Activated T-cell treated with anti-CD3 and anti-CD28 coated beads, Interleukin-2, amount 50 U/mL, for 4 hours (primary cell): ENCODE measurements around the gene RANBP2. TPM values are rescaled to one million over a fixed set of nuclear protein-coding genes. Genes with fewer than 3 reads are reported as not detected.
"Not testable (repeated sequence)": the region's sequence is repeated elsewhere in the genome, so short reads cannot be mapped to it uniquely, and the experiment has no call there.

Experiments used
- ATAC-seq, 2 donors: fragments of 200-7000 bp; cut with Tn5 transposase; one replicate each; pipeline ENCODE4 v1.10.0; 2021
- DNase-seq: peaks from one replicate; pipeline ENCODE4 v3.0.0-alpha.2; 2020
- H3K27me3 Mint-ChIP-seq: one replicate; pipeline ENCODE4 v1.8.0; 2021; ENCODE audit warnings: low read depth, mixed read lengths
- H3K36me3 Mint-ChIP-seq: one replicate; pipeline ENCODE4 v1.8.0; 2022; ENCODE audit warnings: mixed read lengths; ENCODE audit not compliant: insufficient read depth
- H3K4me1 Mint-ChIP-seq: one replicate; pipeline ENCODE4 v1.8.0; 2021; ENCODE audit warnings: low read depth, mixed read lengths
- H3K4me3 Mint-ChIP-seq: one replicate; pipeline ENCODE4 v1.8.0; 2021; ENCODE audit warnings: mild to moderate bottlenecking, moderate library complexity, mixed read lengths
- H3K9me3 Mint-ChIP-seq: one replicate; pipeline ENCODE4 v1.8.0; 2021; ENCODE audit warnings: mixed read lengths
- total RNA-seq, 3 donors: library from RNA; stranded (reverse); gene quantifications; one replicate each; pipeline ENCODE4 v1.2.1, GENCODE V29; 2021

RANBP2 gene
- total RNA-seq: 10 to 100 TPM; 72.3 to 84.8 (median 81.1) TPM

DNA sequence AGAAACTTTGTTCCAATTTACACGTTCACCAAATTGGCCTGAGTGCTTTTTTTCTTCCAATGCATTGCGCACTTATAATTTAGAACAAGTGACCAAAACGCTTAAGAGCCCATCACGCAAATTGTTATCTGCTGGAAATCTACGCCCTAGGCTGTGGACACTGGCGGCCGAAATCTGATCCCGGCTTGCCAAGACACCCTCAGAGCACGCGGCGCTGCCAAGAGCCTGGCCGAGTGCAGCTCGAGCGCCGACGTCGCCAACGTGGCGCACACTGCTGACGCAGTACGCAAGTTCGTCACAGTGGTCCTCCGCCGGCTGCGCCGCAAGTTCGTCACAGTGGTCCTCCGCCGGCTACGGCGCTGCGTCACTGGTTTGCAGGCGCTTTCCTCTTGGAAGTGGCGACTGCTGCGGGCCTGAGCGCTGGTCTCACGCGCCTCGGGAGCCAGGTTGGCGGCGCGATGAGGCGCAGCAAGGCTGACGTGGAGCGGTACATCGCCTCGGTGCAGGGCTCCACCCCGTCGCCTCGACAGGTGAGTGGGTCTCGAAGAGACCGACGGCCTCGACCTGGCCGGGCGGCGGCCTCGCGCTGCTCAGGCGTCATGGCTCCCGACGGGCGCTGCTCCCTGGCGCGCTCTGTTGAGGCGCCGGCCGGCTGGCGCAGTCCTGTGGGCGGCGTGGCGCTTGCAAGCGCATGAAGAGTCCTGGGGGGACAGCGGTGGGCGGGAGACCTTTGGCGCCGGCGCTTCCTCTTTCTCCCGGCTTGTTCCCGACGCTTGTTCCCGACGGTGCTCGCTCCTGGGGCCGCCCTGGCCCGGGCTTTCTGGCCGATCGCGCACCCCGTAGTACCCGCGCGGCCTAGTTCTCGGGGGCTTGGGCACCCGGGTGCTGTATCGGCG, at the start of gene RANBP2:
TSS of gene RANBP2 (plus strand) at position 334 of the 896 bp plus-strand sequence. CDS start at position 459, 125 bp downstream.
- Mint-ChIP-seq H3K36me3 (peaks cover 3% of the 10 kb centered on the region), H3K27me3 (no peaks in the 10 kb centered on the region), H3K4me3 (peak within 1 kb of the TSS; percentile 91), H3K4me1 (peaks cover 26% of the 10 kb centered on the region), H3K9me3 (no peaks in the 10 kb centered on the region)
- ATAC-seq (peak; percentile 98), DNase-seq (peak; percentile 92)

- ATAC-seq, H3K4me1 Mint-ChIP-seq, H3K9me3 Mint-ChIP-seq, H3K4me3 Mint-ChIP-seq, H3K36me3 Mint-ChIP-seq, H3K27me3 Mint-ChIP-seq, DNase-seq: not testable (repeated sequence)
Measured at GRCh38 chr2:108670282-108670681, 49.0 kb upstream of the RANBP2 start.

- H3K4me3 Mint-ChIP-seq, H3K4me1 Mint-ChIP-seq, DNase-seq, ATAC-seq, H3K36me3 Mint-ChIP-seq, H3K9me3 Mint-ChIP-seq, H3K27me3 Mint-ChIP-seq: not testable (repeated sequence)
Measured at GRCh38 chr2:108672200-108672805, 47.0 kb upstream of the RANBP2 start.

GRCh38 chr2:108676522-108676921, 42.8 kb upstream of the RANBP2 start:
- ATAC-seq, DNase-seq, H3K27me3 Mint-ChIP-seq, H3K4me1 Mint-ChIP-seq, H3K4me3 Mint-ChIP-seq, H3K9me3 Mint-ChIP-seq: not testable (repeated sequence)
- H3K36me3 Mint-ChIP-seq: peaks cover 16% of the 10 kb centered on the region

DNA sequence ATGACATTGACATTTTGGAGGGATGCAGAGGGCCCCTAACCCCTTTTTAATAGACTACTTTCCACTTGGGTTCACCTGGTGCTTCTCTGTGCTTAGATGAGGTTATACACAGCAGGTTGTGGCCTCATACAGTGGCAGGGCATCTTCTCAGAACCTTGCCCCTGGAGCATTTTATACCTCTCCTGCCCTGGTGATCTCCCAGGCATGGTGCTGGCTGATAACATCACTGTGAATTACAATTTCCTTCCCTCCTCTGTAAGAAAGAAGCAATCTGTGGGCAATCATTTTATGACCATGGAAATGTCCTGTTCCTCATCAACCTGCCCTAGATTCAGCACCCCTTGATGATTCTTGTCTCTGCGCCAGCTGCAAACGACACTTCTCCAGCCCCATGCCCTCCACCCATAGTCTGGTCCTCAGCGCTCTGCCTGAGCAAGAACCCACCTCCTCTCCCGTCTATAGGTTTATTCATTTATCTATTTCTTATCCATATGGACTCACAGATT, 42.0 kb upstream of the RANBP2 start:
- ATAC-seq, H3K9me3 Mint-ChIP-seq: not testable (repeated sequence)

GRCh38 chr2:108678198-108678651, 41.1 kb upstream of the RANBP2 start:
- not testable (repeated sequence) for DNase-seq, ATAC-seq, H3K4me3 Mint-ChIP-seq, H3K9me3 Mint-ChIP-seq, H3K27me3 Mint-ChIP-seq, H3K4me1 Mint-ChIP-seq
- peaks cover 16% of the 10 kb centered on the region for H3K36me3 Mint-ChIP-seq

More for the DNA sequence above, 42.0 kb upstream of the RANBP2 start:
- not testable (repeated sequence) for DNase-seq, H3K27me3 Mint-ChIP-seq, H3K4me1 Mint-ChIP-seq, H3K4me3 Mint-ChIP-seq
- peaks cover 16% of the 10 kb centered on the region for H3K36me3 Mint-ChIP-seq

- H3K9me3 Mint-ChIP-seq, H3K4me1 Mint-ChIP-seq, H3K4me3 Mint-ChIP-seq, DNase-seq, ATAC-seq, H3K27me3 Mint-ChIP-seq: not testable (repeated sequence)
- peaks cover 18% of the 10 kb centered on the region for H3K36me3 Mint-ChIP-seq
Measured at GRCh38 chr2:108680805-108681204, 38.5 kb upstream of the RANBP2 start.

- DNase-seq, H3K4me3 Mint-ChIP-seq, ATAC-seq: not testable (repeated sequence)
Measured at GRCh38 chr2:108688818-108689756, 30.2 kb upstream of the RANBP2 start.

DNA sequence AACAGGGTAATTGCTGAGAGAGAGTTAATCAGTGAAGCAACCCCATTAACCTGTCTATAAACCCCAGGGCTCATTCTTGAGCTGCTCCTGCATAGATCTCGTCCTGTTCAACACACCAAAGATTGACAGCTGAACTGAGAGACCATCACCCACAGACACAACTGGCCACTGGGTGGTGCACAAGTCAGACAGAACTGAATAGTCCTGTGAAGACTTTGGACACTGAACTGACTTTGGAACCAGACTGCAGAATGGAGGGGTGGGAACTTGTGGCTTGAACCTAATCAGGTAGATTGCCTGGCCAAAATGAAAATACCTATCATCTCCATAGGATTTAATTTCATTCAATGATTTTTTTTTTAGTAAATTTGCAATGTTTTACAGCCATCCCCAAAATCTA, 29.3 kb upstream of the RANBP2 start:
- H3K9me3 Mint-ChIP-seq, H3K4me1 Mint-ChIP-seq, DNase-seq, H3K4me3 Mint-ChIP-seq, H3K27me3 Mint-ChIP-seq, ATAC-seq, H3K36me3 Mint-ChIP-seq: not testable (repeated sequence)

More at GRCh38 chr2:108688818-108689756, 30.2 kb upstream of the RANBP2 start:
- not testable (repeated sequence) for H3K4me1 Mint-ChIP-seq, H3K27me3 Mint-ChIP-seq, H3K9me3 Mint-ChIP-seq, H3K36me3 Mint-ChIP-seq

GRCh38 chr2:108691447-108691846, 27.8 kb upstream of the RANBP2 start:
- DNase-seq: no peak
- no peaks in the 10 kb centered on the region for H3K9me3 Mint-ChIP-seq
- no peak overlapping the region for H3K4me3 Mint-ChIP-seq
- ATAC-seq: no peak
- no peaks in the 10 kb centered on the region for H3K4me1 Mint-ChIP-seq
- no peaks in the 10 kb centered on the region for H3K36me3 Mint-ChIP-seq
- H3K27me3 Mint-ChIP-seq: no peaks in the 10 kb centered on the region

- Mint-ChIP-seq H3K9me3 (no peaks in the 10 kb centered on the region), H3K4me3 (no peak overlapping the region), H3K36me3 (no peaks in the 10 kb centered on the region), H3K4me1 (no peaks in the 10 kb centered on the region), H3K27me3 (no peaks in the 10 kb centered on the region)
- DNase-seq: no peak
- no peak for ATAC-seq
Measured at GRCh38 chr2:108701208-108701607, 18.1 kb upstream of the RANBP2 start.

DNA sequence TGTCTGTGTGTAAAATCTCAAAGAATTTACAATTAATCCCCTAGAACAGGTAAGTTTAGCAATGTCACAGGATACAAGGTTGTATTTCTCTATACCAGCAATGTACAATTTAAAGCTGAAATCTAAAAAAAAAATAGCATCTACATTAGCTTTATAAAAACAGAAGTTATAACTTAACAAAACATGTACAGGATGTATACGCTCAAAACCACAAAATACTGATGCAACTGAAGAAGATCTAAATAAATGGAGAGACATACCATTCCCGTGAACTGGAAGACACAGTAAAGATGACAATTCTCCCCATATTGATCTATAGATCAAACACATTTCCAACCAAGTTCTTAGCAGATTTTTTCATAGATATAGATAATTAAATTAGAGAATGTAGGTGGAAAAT, 17.5 kb upstream of the RANBP2 start:
- DNase-seq (no peak), ATAC-seq (no peak)
- H3K27me3 Mint-ChIP-seq: no peaks in the 10 kb centered on the region
- no peaks in the 10 kb centered on the region for H3K9me3 Mint-ChIP-seq
- no peaks in the 10 kb centered on the region for H3K4me1 Mint-ChIP-seq
- no peak overlapping the region for H3K4me3 Mint-ChIP-seq
- no peaks in the 10 kb centered on the region for H3K36me3 Mint-ChIP-seq

GRCh38 chr2:108704871-108705270, 14.4 kb upstream of the RANBP2 start:
- Mint-ChIP-seq H3K4me1 (no peaks in the 10 kb centered on the region), H3K4me3 (no peak overlapping the region), H3K9me3 (peaks cover 11% of the 10 kb centered on the region), H3K36me3 (no peaks in the 10 kb centered on the region), H3K27me3 (no peaks in the 10 kb centered on the region)
- DNase-seq: no peak
- no peak for ATAC-seq

GRCh38 chr2:108707300-108707699, 12.0 kb upstream of the RANBP2 start:
- DNase-seq: no peak

More at GRCh38 chr2:108707300-108707699, 12.0 kb upstream of the RANBP2 start:
- Mint-ChIP-seq H3K4me3 (no peak overlapping the region), H3K4me1 (no peaks in the 10 kb centered on the region), H3K36me3 (no peaks in the 10 kb centered on the region), H3K9me3 (peaks cover 11% of the 10 kb centered on the region), H3K27me3 (no peaks in the 10 kb centered on the region)
- no peak for ATAC-seq
